ENCODE measurements around the gene FLNB. TPM values are rescaled to one million over a fixed set of nuclear protein-coding genes. Genes with fewer than 3 reads are reported as not detected.

FLNB gene
- total and polyA plus RNA-seq, 10 of the 15 experiments (the other 5 are each of a cell fraction or from before 2014, with no cell fraction given) = 13.6 to 51.8 (median 26.4) TPM

DNA sequence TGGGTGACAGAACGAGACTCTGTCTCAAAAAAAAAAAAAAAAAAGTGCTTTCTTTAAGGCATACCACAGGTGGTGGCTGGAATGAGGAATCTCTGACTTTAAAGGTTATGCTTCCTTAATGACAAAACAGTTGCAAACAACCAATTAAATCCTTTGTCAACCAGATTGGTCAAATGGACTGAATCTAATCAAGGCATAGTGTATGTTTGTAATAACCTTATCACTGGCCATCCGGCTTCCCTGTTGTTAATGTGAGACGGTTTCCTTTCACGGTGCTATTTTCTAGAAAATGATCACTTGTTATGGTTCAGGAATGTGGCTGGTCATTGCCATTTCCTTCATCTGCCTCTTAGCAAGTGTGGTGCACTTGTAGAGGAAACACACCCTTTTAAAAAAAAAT, 75.9 kb downstream of the FLNB start:
- no peaks in the 10 kb centered on the region for H3K27me3 ChIP-seq (replicated peaks in 1 of 2; ENCODE audit: control insufficient read depth in 2 of 2, insufficient read depth in 2 of 2, low read length in 1 of 2)
- in situ Hi-C loops (cut with MboI) = no loop called here
- H3K4me1 ChIP-seq (ENCODE audit: control insufficient read depth, insufficient read depth, low read length) = peaks cover 21% of the 10 kb centered on the region
- TF ChIP-seq BCL11A (IDR thresholded peaks at IDR 0.05; ENCODE audit: low read depth, low read length) (no peak), SMARCA5 (IDR thresholded peaks at IDR 0.05) (no peak), CEBPB (IDR thresholded peaks at IDR 0.05; ENCODE audit: borderline replicate concordance in 1 of 2, low read depth in 2 of 2, low read length in 2 of 2) (no peak), EED (IDR thresholded peaks at IDR 0.05; ENCODE audit: low read depth) (no peak), CHD2 (IDR thresholded peaks at IDR 0.05; ENCODE audit: borderline replicate concordance, low read depth, low read length) (no peak), TARDBP (IDR thresholded peaks at IDR 0.05; ENCODE audit: borderline replicate concordance) (no peak)
- TF ChIP-seq, protein P1, sequence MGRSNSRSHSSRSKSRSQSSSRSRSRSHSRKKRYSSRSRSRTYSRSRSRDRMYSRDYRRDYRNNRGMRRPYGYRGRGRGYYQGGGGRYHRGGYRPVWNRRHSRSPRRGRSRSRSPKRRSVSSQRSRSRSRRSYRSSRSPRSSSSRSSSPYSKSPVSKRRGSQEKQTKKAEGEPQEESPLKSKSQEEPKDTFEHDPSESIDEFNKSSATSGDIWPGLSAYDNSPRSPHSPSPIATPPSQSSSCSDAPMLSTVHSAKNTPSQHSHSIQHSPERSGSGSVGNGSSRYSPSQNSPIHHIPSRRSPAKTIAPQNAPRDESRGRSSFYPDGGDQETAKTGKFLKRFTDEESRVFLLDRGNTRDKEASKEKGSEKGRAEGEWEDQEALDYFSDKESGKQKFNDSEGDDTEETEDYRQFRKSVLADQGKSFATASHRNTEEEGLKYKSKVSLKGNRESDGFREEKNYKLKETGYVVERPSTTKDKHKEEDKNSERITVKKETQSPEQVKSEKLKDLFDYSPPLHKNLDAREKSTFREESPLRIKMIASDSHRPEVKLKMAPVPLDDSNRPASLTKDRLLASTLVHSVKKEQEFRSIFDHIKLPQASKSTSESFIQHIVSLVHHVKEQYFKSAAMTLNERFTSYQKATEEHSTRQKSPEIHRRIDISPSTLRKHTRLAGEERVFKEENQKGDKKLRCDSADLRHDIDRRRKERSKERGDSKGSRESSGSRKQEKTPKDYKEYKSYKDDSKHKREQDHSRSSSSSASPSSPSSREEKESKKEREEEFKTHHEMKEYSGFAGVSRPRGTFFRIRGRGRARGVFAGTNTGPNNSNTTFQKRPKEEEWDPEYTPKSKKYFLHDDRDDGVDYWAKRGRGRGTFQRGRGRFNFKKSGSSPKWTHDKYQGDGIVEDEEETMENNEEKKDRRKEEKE (IDR thresholded peaks at IDR 0.05) = no peak
- CTCF ChIA-PET = no interaction called here
- no peak overlapping the region for H3K4me2 ChIP-seq (ENCODE audit: control insufficient read depth, insufficient read depth)
- intact Hi-C loops (cut with micrococcal nuclease; ENCODE audit: unreplicated experiment) = loop anchor here (2.0 kb wide), 1 partner anchor 75 kb away; the partner anchor contains the start of gene FLNB
- H3K9ac ChIP-seq (ENCODE audit: control insufficient read depth, insufficient read depth, low read length) = no peak overlapping the region
- SMC1A ChIA-PET (ENCODE audit: uncharacterized antibody, unreplicated experiment) = no interaction called here
- ATAC-seq = no peak
- no peak overlapping the region for H3K4me3 ChIP-seq
- POLR2A ChIA-PET = interaction anchor here (0.7 kb wide), 1 partner anchor 153 kb away, joined by 5 read pairs; no protein-coding TSS in a partner anchor
- no peaks in the 10 kb centered on the region for H3K9me3 ChIP-seq (replicated peaks; ENCODE audit: control insufficient read depth, insufficient read depth, low read length)
- no TSS peak for BruUV-seq (replicated peaks)
- H2AFZ ChIP-seq (ENCODE audit: control insufficient read depth, low read depth, low read length) = no peak overlapping the region
- H3K27ac ChIP-seq (ENCODE audit: control insufficient read depth, insufficient read depth) = no peak overlapping the region
- FAIRE-seq = no peak
- peaks cover 4 to 9% of the 10 kb centered on the region in 2 experiments; a peak in 3 of 4 replicates for H3K36me3 ChIP-seq (ENCODE audit: control insufficient read depth in 2 of 2, insufficient read depth in 2 of 2, low read length in 1 of 2)
- H4K20me1 ChIP-seq (ENCODE audit: control insufficient read depth, insufficient read depth) = no peaks in the 10 kb centered on the region
- WGBS (ENCODE audit: insufficient coverage, insufficient replicate concordance, low lambda C conversion rate, missing lambda C conversion rate) = 93% methylated on average over 3 of the region's 4 CpGs
- no peak for DNase-seq (ENCODE audit: low read depth, low spot score)
- RAD21 ChIA-PET (ENCODE audit: unreplicated experiment) = no interaction called here
- no peaks in the 10 kb centered on the region for H3K79me2 ChIP-seq (ENCODE audit: control insufficient read depth, insufficient read depth, low read length)

All from GM12878 (cell line).